ENCODE data around the gene CGB8.

GRCh38 chr19:49065905-49066512 lies 17.1 kb upstream of the CGB8 start:
- TF ChIP-seq CTCF (IDR thresholded peaks at IDR 0.05): no peak
- TF ChIP-seq POLR2A (IDR thresholded peaks at IDR 0.05): no peak

All from adrenal gland (tissue), 5 donors.